ENCODE data around the gene CFAP70. TPM values are rescaled to one million over a fixed set of nuclear protein-coding genes. Genes with fewer than 3 reads are reported as not detected.

The CFAP70 gene
- total and polyA plus RNA-seq, 2 of the 8 experiments (the other 6 are each of a cell fraction or from before 2014, with no cell fraction given): 0.21 to 0.30 TPM

GRCh38 chr10:73306171-73306708, 52.4 kb downstream of the CFAP70 start:
- Histone ChIP-seq H3K36me3 (ENCODE audit: control insufficient read depth in 2 of 4, insufficient read depth in 4 of 4, low read length in 3 of 4) (no peaks in the 10 kb centered on the region), H3K27me3 (replicated peaks in 1 of 4; ENCODE audit: control insufficient read depth in 3 of 4, extremely low read depth in 1 of 4, insufficient read depth in 3 of 4, low read length in 3 of 4) (no peaks in the 10 kb centered on the region), H3K79me1 (ENCODE audit: low read depth, low read length) (no peaks in the 10 kb centered on the region), H3K27ac (ENCODE audit: low read depth, low read length) (no peak overlapping the region), H3K9me3 (ENCODE audit: insufficient read depth in 2 of 2, low read depth in 1 of 2, low read length in 1 of 2) (peaks cover 0 to 9% of the 10 kb centered on the region in 2 experiments; a peak in 1 of 4 replicates), H2BK12ac (ENCODE audit: low read depth, low read length) (no peak overlapping the region), H3K23ac (ENCODE audit: insufficient read length) (no peak overlapping the region), H4K5ac (ENCODE audit: insufficient read length, low read depth, low read length) (no peak overlapping the region), H2AFZ (ENCODE audit: low read length) (no peak overlapping the region), H3K4me3 (ENCODE audit: extremely low read depth in 1 of 4, insufficient read depth in 2 of 4, low read depth in 3 of 4, low read length in 4 of 4) (no peak overlapping the region), H3K9ac (replicated peaks in 1 of 4; ENCODE audit: extremely low read depth in 1 of 4, low read depth in 3 of 4, low read length in 3 of 4) (no peak overlapping the region), H2BK5ac (ENCODE audit: low read depth, low read length) (no peak overlapping the region), H3K4me2 (ENCODE audit: insufficient read depth in 1 of 2, low read depth in 2 of 2, low read length in 2 of 2) (no peak overlapping the region), H2BK15ac (ENCODE audit: low read length) (no peak overlapping the region), H2AK5ac (ENCODE audit: low read depth, low read length) (no peak overlapping the region), H3K14ac (ENCODE audit: insufficient read length) (no peak overlapping the region), H4K91ac (replicated peaks; ENCODE audit: insufficient read length, low read length) (no peak overlapping the region), H3K56ac (replicated peaks; ENCODE audit: insufficient read length, low read depth, low read length) (no peak overlapping the region), H3K79me2 (ENCODE audit: control insufficient read depth in 1 of 2, insufficient read depth in 2 of 2, low read length in 2 of 2) (no peaks in the 10 kb centered on the region), H2BK120ac (replicated peaks; ENCODE audit: low read depth, low read length) (no peak overlapping the region), H4K8ac (ENCODE audit: extremely low read depth, insufficient read depth, low read length) (no peak overlapping the region), H2BK20ac (ENCODE audit: low read length) (no peak overlapping the region), H4K20me1 (replicated peaks in 1 of 2; ENCODE audit: control insufficient read depth in 1 of 2, insufficient read depth in 2 of 2, low read length in 2 of 2) (no peaks in the 10 kb centered on the region), H3K4me1 (replicated peaks in 1 of 4; ENCODE audit: control insufficient read depth in 3 of 4, insufficient read depth in 4 of 4, low read length in 3 of 4) (no peaks in the 10 kb centered on the region), H3K4ac (replicated peaks; ENCODE audit: insufficient read length, low read depth, low read length) (no peak overlapping the region), H3K23me2 (ENCODE audit: low read depth, low read length) (no peaks in the 10 kb centered on the region), H3K18ac (ENCODE audit: extremely low read depth, low read length) (no peak overlapping the region)
- FAIRE-seq: no peak
- CTCF ChIA-PET (ENCODE audit: partially characterized antibody): interaction anchor here (0.8 kb wide), 1 partner anchor 40 kb away, joined by 3 read pairs; no protein-coding TSS in a partner anchor
- POLR2A ChIA-PET (ENCODE audit: partially characterized antibody): interaction anchor here (1.6 kb wide), 1 partner anchor 100 kb away, joined by 3 read pairs; no protein-coding TSS in a partner anchor
- no peak for DNase-seq (ENCODE audit: low read depth in 1 of 2, low spot score in 2 of 2)
- TF ChIP-seq POLR2A (IDR thresholded peaks at IDR 0.05; ENCODE audit: control extremely low read depth in 1 of 2, low read depth in 2 of 2, low read length in 2 of 2) (no peak), CHD2 (IDR thresholded peaks at IDR 0.05; ENCODE audit: low read length) (no peak), TBP (IDR thresholded peaks at IDR 0.05; ENCODE audit: low read depth, low read length) (no peak), TEAD4 (IDR thresholded peaks at IDR 0.05; ENCODE audit: low read depth, low read length) (no peak), KDM1A (IDR thresholded peaks at IDR 0.05; ENCODE audit: borderline replicate concordance, low read length) (no peak), RNF2 (IDR thresholded peaks at IDR 0.05; ENCODE audit: borderline replicate concordance, low read depth, low read length, missing control alignments, poor library complexity, severe bottlenecking) (no peak), NANOG (IDR thresholded peaks at IDR 0.05; ENCODE audit: insufficient read depth, low read depth, low read length, poor library complexity, severe bottlenecking) (no peak), SAP30 (IDR thresholded peaks at IDR 0.05; ENCODE audit: insufficient read depth, insufficient replicate concordance, low read length) (no peak)
